Endodermal cell (in vitro differentiated cells): Measurements from ENCODE around the gene LYST. TPM values are rescaled to one million over a fixed set of nuclear protein-coding genes. Genes with fewer than 3 reads are reported as not detected.

Experiments
- DNase-seq: peaks from one replicate; pipeline ENCODE4 v3.0.0-alpha.2; 2017
- H3K27ac ChIP-seq: 2 replicates; pipeline ENCODE4 v1.5.1; 2013; ENCODE audit warnings: mild to moderate bottlenecking, low read depth, low read length, moderate library complexity
- H3K27me3 ChIP-seq: 2 replicates; pipeline ENCODE4 v1.6.1; 2013; ENCODE audit warnings: mild to moderate bottlenecking, low read length, moderate library complexity; ENCODE audit not compliant: insufficient read depth, control insufficient read depth, poor library complexity, severe bottlenecking
- H3K36me3 ChIP-seq: 2 replicates; pipeline ENCODE4 v1.7.0; 2013; ENCODE audit warnings: mild to moderate bottlenecking, low read length, moderate library complexity; ENCODE audit not compliant: control insufficient read depth, insufficient read depth
- H3K4me1 ChIP-seq: one replicate; pipeline ENCODE4 v1.7.0; 2013; ENCODE audit warnings: low read length; ENCODE audit not compliant: control insufficient read depth, insufficient read depth
- H3K4me3 ChIP-seq: 2 replicates; pipeline ENCODE4 v1.5.1; 2013; ENCODE audit warnings: mild to moderate bottlenecking, low read length, moderate library complexity
- H3K9ac ChIP-seq: 2 replicates; pipeline ENCODE4 v1.6.1; 2013; ENCODE audit warnings: mild to moderate bottlenecking, low read length, moderate library complexity; ENCODE audit not compliant: poor library complexity, severe bottlenecking; ENCODE audit errors: extremely low read depth
- H3K9me3 ChIP-seq: 2 replicates; pipeline ENCODE4 v1.6.1; 2013; ENCODE audit warnings: mild to moderate bottlenecking, low read length, moderate library complexity; ENCODE audit not compliant: control insufficient read depth
- H3K27ac Mint-ChIP-seq: 2 replicates; pipeline ENCODE4 v1.8.0; 2020; ENCODE audit warnings: mixed read lengths
- H3K27me3 Mint-ChIP-seq: 2 replicates; pipeline ENCODE4 v1.8.0; 2021; ENCODE audit warnings: mild to moderate bottlenecking, mixed read lengths; ENCODE audit not compliant: insufficient read depth
- H3K36me3 Mint-ChIP-seq: 2 replicates; pipeline ENCODE4 v1.8.0; 2020; ENCODE audit warnings: low read depth, mixed read lengths
- H3K4me1 Mint-ChIP-seq: 2 replicates; pipeline ENCODE4 v1.8.0; 2020; ENCODE audit warnings: mixed read lengths
- H3K4me3 Mint-ChIP-seq: 2 replicates; pipeline ENCODE4 v1.8.0; 2020; ENCODE audit warnings: mild to moderate bottlenecking, moderate library complexity, mixed read lengths
- H3K9me3 Mint-ChIP-seq: 2 replicates; pipeline ENCODE4 v1.8.0; 2020; ENCODE audit warnings: mild to moderate bottlenecking, mixed read lengths
- CTCF ChIP-seq: fragments of 200-600 bp; sonication (generic); conservative IDR thresholded peaks from 2 replicates; pipeline ENCODE4 v1.5.0; 2021; ENCODE audit warnings: antibody characterized with exemption, mild to moderate bottlenecking
- WGBS, 2 experiments: methylation state at CpG; one replicate each; pipeline versions ENCODE4 v1.1.5 to v1.1.7; 2013; ENCODE audit warnings: missing lambda C conversion rate in 2 of 2, mixed read lengths in 1 of 2; ENCODE audit not compliant: insufficient coverage in 1 of 2, insufficient read length in 1 of 2; 5-methylcytosine and 5-hydroxymethylcytosine counted together
- total RNA-seq, 2 donors: library from RNA; stranded (reverse); fragmentation: NEBNext Ultra II Directional in 1 of 2; extraction: Animal tissue kit (Norgen Biotek cat#: 25700) in 1 of 2; gene quantifications; 2 replicates in 1 of 2; 3 replicates in 1 of 2; pipeline ENCODE4 v1.2.1, GENCODE V29; 2021

LYST gene
- total RNA-seq, 2 donors from 2014 or later, result 2.5 to 6.8 TPM

GRCh38 chr1:235831148-235831547 lies 35.6 kb downstream of the LYST start:
- Mint-ChIP-seq H3K27ac (no peak overlapping the region), H3K4me1 (no peaks in the 10 kb centered on the region)

GRCh38 chr1:235826102-235826854 lies 40.4 kb downstream of the LYST start:
- H3K4me3 ChIP-seq, result no peak overlapping the region
- no peaks in the 10 kb centered on the region for H3K36me3 Mint-ChIP-seq
- H3K4me1 Mint-ChIP-seq, result no peaks in the 10 kb centered on the region
- H3K9me3 Mint-ChIP-seq, result no peaks in the 10 kb centered on the region
- H3K9me3 ChIP-seq, result no peaks in the 10 kb centered on the region
- no peaks in the 10 kb centered on the region for H3K27me3 Mint-ChIP-seq
- no peaks in the 10 kb centered on the region for H3K36me3 ChIP-seq
- WGBS, 2 experiments, result 90 to 91% methylated on average over 2 of the region's 2 CpGs
- H3K9ac ChIP-seq, result no peak overlapping the region
- TF ChIP-seq CTCF, result no peak
- no peaks in the 10 kb centered on the region for H3K27me3 ChIP-seq
- no peak overlapping the region for H3K27ac Mint-ChIP-seq
- no peak overlapping the region for H3K4me3 Mint-ChIP-seq
- no peaks in the 10 kb centered on the region for H3K4me1 ChIP-seq
- no peak for DNase-seq
- no peak overlapping the region for H3K27ac ChIP-seq

More at GRCh38 chr1:235831148-235831547, 35.6 kb downstream of the LYST start:
- WGBS, 2 experiments, result 81 to 86% methylated on average over 3 to 5 of the region's 5 CpGs
- Mint-ChIP-seq H3K4me3 (no peak overlapping the region), H3K27me3 (no peaks in the 10 kb centered on the region), H3K9me3 (no peaks in the 10 kb centered on the region), H3K36me3 (no peaks in the 10 kb centered on the region)
- Histone ChIP-seq H3K9ac (no peak overlapping the region), H3K4me3 (no peak overlapping the region), H3K27ac (no peak overlapping the region), H3K27me3 (no peaks in the 10 kb centered on the region), H3K4me1 (no peaks in the 10 kb centered on the region), H3K9me3 (no peaks in the 10 kb centered on the region), H3K36me3 (no peaks in the 10 kb centered on the region)
- TF ChIP-seq CTCF, result no peak
- no peak for DNase-seq

GRCh38 chr1:235825229-235825628 lies 41.5 kb downstream of the LYST start:
- Histone ChIP-seq H3K27ac (no peak overlapping the region), H3K4me3 (no peak overlapping the region), H3K27me3 (no peaks in the 10 kb centered on the region), H3K9ac (no peak overlapping the region), H3K9me3 (no peaks in the 10 kb centered on the region), H3K4me1 (no peaks in the 10 kb centered on the region), H3K36me3 (no peaks in the 10 kb centered on the region)
- Mint-ChIP-seq H3K27ac (no peak overlapping the region), H3K27me3 (no peaks in the 10 kb centered on the region), H3K9me3 (no peaks in the 10 kb centered on the region), H3K4me1 (no peaks in the 10 kb centered on the region), H3K36me3 (no peaks in the 10 kb centered on the region), H3K4me3 (no peak overlapping the region)
- no peak for TF ChIP-seq CTCF
- no peak for DNase-seq
- WGBS, 2 experiments, result 83% methylated on average over 1 of the region's 1 CpG; no CpG with 5 or more reads in 1 of the 2 experiments
